GM21528 (cell line): ENCODE data around the gene CRLF2.
"Not testable (repeated sequence)": the region's sequence is repeated elsewhere in the genome, so short reads cannot be mapped to it uniquely, and the experiment has no call there.

Source experiments
- ATAC-seq: cut with Tn5 transposase; IDR thresholded peaks from one replicate; pipeline ENCODE4 v1.9.1; 2021; ENCODE audit warnings: mild to moderate bottlenecking, moderate library complexity; ENCODE audit not compliant: unreplicated experiment, low FRiP score

CRLF2 gene

GRCh38 chrX:1215123-1215823, 2.8 kb upstream of the CRLF2 start:
- ATAC-seq = no peak

DNA sequence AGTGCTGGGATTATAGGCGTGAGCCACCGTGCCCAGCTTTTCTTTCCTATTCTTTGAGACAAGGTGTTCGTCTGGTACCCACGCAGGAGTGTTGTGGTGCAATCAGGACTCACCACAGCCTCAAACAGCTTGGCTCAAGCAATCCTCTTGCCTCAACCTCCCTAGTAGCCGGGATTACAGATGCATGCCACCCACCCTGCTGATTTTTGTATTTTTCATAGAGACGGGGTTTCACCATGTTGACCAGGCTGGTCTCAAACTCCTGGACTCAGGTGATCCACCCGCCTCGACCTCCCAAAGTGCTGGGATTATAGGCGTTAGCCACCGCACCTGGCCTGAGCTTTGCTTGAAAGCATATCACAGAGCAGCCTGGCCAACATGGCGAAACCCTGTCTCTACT, 1.5 kb upstream of the CRLF2 start:
- ATAC-seq = no peak

DNA sequence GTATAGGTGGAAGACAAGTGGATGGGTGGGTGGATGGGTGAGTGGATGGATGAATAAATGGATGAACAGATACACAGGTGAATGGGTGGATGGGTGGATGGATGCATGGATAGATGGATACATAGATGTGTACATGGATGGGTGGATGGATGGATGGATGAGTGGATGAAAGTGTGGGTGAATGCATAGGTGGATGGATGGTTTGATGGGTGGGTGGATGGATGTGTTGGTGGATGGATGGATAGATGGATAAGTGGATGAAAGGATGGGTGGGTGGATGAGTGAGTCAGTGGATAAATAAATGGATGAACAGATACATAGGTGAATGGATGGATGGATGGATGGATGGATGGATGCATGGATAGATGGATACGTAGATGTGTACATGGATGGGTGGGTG, 1.6 kb downstream of the CRLF2 start:
- ATAC-seq = no peak

DNA sequence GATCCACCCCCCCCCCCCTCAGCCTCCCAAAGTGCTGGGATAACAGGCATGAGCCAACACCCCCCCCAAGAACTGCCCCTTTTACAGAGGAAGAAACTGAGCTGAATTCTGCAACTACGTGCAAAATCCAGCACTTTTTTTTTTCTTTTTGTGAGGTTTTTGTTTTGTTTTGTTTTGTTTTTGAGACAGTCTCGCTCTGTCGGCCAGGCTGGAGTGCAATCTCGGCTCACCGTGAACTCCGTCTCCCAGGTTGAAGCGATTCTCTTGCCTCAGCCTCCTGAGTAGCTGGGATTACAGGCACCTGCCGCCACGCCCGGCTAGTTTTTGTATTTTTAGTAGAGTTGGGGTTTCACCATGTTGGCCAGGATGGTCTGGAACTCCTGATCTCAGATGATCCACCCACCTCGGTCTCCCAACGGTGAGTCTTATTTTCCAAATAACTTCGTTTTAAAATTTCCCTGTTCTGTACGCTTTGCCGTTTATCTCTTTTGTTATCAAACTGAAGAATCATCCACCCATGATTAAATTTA, 4.9 kb downstream of the CRLF2 start:
- ATAC-seq = no peak

- ATAC-seq = no peak
Measured at GRCh38 chrX:1205681-1206611, 6.5 kb downstream of the CRLF2 start.

DNA sequence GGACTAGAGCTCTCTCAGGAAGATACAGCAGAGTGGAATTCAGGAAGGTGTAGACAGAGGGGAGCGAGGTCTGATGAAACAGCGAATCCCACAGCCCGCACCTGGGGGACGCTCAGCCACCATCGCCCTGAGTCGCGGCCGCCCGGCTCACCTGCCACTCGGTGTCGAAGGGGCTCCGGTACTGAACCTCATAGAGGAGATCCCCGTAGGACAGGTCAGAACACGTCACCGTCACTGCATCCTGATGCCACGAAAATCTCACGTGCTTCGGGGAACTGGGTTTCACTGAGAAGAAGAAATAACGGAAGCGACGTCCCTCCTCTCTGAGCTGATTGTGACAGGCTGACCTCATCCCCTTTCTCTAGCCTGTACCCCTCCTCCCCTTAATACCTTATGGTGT, 10.2 kb downstream of the CRLF2 start:
- no peak for ATAC-seq

DNA sequence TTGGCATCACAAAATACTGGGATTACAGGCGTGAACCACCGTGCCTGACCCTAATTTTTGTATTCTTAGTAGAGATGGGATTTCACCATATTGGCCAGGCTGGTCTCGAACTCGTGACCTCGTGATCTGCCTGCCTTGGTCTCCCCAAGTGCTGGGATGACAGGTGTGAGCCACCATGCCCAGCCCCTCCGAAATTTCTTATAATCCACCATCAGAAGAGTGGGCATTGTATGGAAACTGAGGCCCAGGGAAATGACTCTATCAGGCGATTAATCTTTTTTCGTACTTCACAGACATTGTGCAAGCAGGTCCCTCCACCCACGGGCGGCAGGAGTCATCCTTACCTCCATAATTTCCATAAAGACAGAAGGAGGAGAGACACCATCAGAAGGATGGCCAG, 16.0 kb downstream of the CRLF2 start:
- ATAC-seq = no peak

GRCh38 chrX:1192196-1192595, 20.3 kb downstream of the CRLF2 start:
- not testable (repeated sequence) for ATAC-seq

GRCh38 chrX:1190596-1191145, 21.8 kb downstream of the CRLF2 start:
- ATAC-seq = no peak

DNA sequence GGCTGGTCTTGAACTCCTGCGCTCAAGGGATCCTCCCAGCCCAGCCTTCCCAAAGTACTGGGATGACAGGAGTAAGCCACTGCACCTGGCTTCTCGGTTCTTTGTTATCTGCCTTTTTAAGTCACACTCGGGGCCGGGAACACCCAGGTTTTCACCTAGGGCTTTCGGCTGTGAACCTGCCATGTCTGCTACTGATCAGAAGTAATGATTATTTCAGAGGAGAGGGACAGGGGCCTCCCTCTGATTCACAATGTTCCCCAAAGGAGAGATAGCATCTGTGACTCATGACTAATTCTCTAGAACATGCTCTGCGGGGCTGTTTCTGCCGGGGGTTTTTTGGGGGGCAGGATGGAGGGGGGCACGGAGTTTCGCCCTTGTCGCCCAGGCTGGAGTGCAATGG, 26.9 kb downstream of the CRLF2 start:
- no peak for ATAC-seq

DNA sequence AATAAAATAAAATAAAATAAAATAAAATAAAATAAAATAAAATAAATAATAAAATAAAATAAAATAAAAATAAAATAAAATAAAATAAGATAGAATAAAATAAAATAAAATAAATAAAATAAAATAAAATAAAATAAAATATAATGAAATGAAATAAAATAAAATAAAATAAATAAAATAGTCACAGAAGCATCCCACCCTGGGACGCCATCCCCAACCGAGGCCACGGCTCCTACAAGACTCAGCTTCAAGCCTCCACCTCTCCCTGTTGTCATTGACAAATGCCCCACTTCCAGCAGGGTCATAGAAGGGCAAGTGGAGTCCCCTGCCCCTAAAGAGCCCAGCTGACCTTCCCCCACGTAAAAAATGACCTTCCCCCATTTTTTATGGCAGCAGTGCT, 30.2 kb downstream of the CRLF2 start:
- ATAC-seq = no peak

- ATAC-seq = not testable (repeated sequence)
Measured at GRCh38 chrX:1181661-1182060, 30.8 kb downstream of the CRLF2 start.

DNA sequence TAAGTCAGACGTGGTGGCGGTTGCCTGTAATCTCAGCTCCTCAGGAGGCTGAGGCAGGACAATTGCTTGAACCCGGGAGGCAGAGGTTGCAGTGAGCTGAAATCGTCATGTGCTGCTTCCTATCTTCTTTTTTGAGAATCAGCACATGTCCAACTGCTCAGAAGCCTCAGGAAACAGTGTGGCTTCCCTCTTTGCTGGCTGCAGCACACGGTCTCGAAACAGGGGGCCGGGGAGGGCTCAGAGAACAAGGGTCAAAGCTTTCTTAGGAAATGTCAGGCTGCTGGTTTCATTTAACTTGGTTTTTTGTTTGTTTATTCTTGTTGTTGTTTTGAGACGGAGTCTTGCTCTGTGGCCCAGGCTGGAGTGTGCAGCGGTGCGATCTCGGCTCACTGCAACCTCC, 31.3 kb downstream of the CRLF2 start:
- no peak for ATAC-seq

- ATAC-seq = no peak
Measured at GRCh38 chrX:1178580-1179057, 33.8 kb downstream of the CRLF2 start.

DNA sequence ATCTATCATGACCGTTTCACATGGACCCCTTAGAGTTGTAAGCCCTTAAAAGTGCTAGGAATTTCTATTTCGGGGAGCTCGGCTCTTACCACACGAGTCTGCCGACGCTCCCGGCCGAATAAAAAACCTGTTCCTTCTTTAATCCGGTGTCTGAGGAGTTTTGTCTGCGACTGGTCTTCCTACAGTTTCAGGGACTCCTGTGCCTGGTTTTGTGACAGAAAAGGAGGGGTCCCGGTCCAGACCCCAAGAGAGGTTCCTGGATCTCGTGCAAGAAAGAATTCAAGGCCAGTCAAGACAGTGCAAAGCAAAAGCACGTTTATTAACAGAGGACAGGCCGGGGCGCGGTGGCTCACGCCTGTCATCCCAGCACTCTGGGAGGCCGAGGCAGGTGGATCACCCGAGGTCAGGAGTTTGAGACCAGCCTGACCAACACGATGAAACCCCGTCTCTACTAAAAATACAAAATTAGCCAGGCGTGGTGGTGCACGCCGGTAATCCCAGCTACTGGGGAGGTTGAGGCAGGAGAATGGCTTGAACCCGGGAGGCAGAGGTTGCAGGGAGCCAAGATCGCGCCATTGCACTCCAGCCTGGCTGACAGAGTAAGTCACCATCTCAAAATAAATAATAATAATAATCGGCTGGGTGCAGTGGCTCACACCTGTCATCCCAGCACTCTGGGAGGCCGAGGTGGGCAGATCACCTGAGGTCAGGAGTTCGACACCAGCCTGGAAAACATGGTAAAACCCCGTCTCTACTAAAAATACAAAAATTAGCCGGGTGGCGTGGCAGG, 35.7 kb downstream of the CRLF2 start:
- not testable (repeated sequence) for ATAC-seq

- not testable (repeated sequence) for ATAC-seq
Measured at GRCh38 chrX:1174609-1175545, 37.6 kb downstream of the CRLF2 start.

DNA sequence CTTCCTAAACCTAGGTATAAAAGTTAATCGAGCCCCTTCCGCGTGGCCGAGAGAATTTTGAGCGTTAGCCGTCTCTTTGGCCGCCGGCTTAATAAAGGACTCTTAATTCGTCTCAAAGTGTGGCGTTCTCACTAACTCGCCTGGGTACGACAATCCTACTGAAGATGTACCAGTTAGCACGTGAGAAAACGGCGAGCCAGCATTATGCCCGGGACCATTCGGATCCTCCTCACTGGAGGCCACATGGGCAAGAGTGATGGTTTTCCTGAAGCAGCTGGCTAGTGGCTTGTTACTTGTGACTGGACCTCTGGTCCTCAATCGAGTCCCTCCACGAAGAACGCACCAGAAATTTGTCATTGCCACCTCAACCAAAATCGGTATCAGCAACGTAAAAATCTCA, 39.0 kb downstream of the CRLF2 start:
- ATAC-seq = not testable (repeated sequence)

GRCh38 chrX:1172496-1172895, 40.0 kb downstream of the CRLF2 start:
- no peak for ATAC-seq

DNA sequence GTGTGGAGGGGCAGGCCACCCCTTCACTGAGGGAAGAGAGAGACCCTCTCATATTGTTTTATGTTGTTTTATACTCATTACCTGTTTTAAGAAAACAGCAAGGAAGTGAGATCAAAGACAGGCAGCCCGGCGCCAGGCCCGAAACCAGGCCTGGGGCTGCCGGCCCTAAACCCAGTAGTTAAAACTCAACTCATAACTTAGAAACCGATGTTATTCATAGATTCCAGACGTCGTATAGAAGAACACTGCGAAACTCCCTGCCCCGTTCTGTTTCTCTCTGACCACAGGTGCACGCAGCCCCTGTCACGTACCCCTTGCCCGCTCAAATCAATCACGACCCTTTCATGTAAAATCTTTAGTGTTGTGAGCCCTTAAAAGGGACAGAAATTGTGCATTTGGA, 40.5 kb downstream of the CRLF2 start:
- ATAC-seq = not testable (repeated sequence)
